PC-9 (cell line): ENCODE measurements around the gene GPR78. TPM values are rescaled to one million over a fixed set of nuclear protein-coding genes. Genes with fewer than 3 reads are reported as not detected.

ENCODE experiments used
- BruUV-seq: library from RNA; stranded (reverse); fragments of 400-500 nt; replicated peaks from 2 replicates; lab custom pipeline; 2021; lab: Mats Ljungman, UMichigan
- CTCF ChIA-PET: fragments of 300-600 bp; sonication (Branson Sonifier 250); formaldehyde crosslinking; loops from one replicate; lab custom pipeline; 2022; ENCODE audit warnings: antibody characterized with exemption; lab: Charles Lee
- POLR2A ChIA-PET: fragments of 300-600 bp; sonication (Branson Sonifier 250); formaldehyde crosslinking; loops from one replicate; lab custom pipeline; 2022; ENCODE audit warnings: antibody characterized with exemption; ENCODE audit not compliant: unreplicated experiment; lab: Charles Lee
- DNase-seq, 2 experiments: peaks; one replicate each; pipeline versions ENCODE4 v3.0.0 to v3.0.0-alpha.2; 2015 to 2022; ENCODE audit warnings: mixed read lengths in 1 of 2
- H2AFZ ChIP-seq: fragments of 200-600 bp; sonication (generic); 2 replicates; pipeline ENCODE4 v1.8.1; 2017; ENCODE audit warnings: antibody characterized with exemption
- H3F3A ChIP-seq: fragments of 200-600 bp; sonication (generic); 2 replicates; pipeline ENCODE4 v1.8.1; 2017; ENCODE audit warnings: antibody characterized with exemption, mild to moderate bottlenecking, low read depth; ENCODE audit not compliant: insufficient read depth
- H3K27ac ChIP-seq: fragments of 200-600 bp; sonication (generic); 2 replicates; pipeline ENCODE4 v1.6.1; 2016; ENCODE audit warnings: mixed run types
- H3K27me3 ChIP-seq: fragments of 200-600 bp; sonication (generic); 2 replicates; pipeline ENCODE4 v1.6.1; 2016; ENCODE audit warnings: low read depth, mixed run types; ENCODE audit not compliant: insufficient read depth
- H3K36me3 ChIP-seq: fragments of 200-600 bp; sonication (generic); 2 replicates; pipeline ENCODE4 v1.6.1; 2016; ENCODE audit warnings: low read depth, mixed run types
- H3K4me1 ChIP-seq: fragments of 200-600 bp; sonication (generic); replicated peaks from 2 replicates; pipeline ENCODE4 v1.6.1; 2016; ENCODE audit warnings: mixed run types; ENCODE audit not compliant: insufficient read depth
- H3K4me2 ChIP-seq: fragments of 200-600 bp; sonication (generic); 2 replicates; pipeline ENCODE4 v1.6.1; 2017; ENCODE audit warnings: mixed run types
- H3K4me3 ChIP-seq: fragments of 200-600 bp; sonication (generic); 2 replicates; pipeline ENCODE4 v1.6.1; 2016; ENCODE audit warnings: mixed run types
- H3K79me2 ChIP-seq: fragments of 200-600 bp; sonication (generic); 2 replicates; pipeline ENCODE4 v1.6.1; 2017; ENCODE audit warnings: low read depth, mixed run types
- H3K9me2 ChIP-seq: fragments of 200-600 bp; sonication (generic); 2 replicates; pipeline ENCODE4 v1.8.1; 2017; ENCODE audit warnings: mild to moderate bottlenecking; ENCODE audit not compliant: insufficient read depth
- H3K9me3 ChIP-seq: fragments of 200-600 bp; sonication (generic); 2 replicates; pipeline ENCODE4 v1.8.1; 2016; ENCODE audit warnings: low read depth; ENCODE audit not compliant: insufficient read depth
- H4K20me1 ChIP-seq: fragments of 200-600 bp; sonication (generic); 2 replicates; pipeline ENCODE4 v1.8.1; 2017; ENCODE audit not compliant: insufficient read depth
- CTCF ChIP-seq: fragments of 200-600 bp; sonication (generic); conservative IDR thresholded peaks from 2 replicates; pipeline ENCODE4 v1.6.1; 2017; ENCODE audit warnings: mixed run types, antibody characterized with exemption, mild to moderate bottlenecking, moderate library complexity
- EZH2 ChIP-seq: fragments of 200-600 bp; sonication (generic); IDR thresholded peaks from 2 replicates; pipeline ENCODE4 v1.8.0; 2017; ENCODE audit warnings: antibody characterized with exemption, low read depth
- intact Hi-C: fragments of 100-400 bp; cut with micrococcal nuclease; formaldehyde crosslinking; loops from one replicate; pipeline ENCODE4 v1.10.0; 2022; ENCODE audit not compliant: unreplicated experiment
- total RNA-seq: library from RNA; stranded (reverse); gene quantifications from 2 replicates; pipeline ENCODE4 v1.2.3, GENCODE V29; 2021

The GPR78 gene
- total RNA-seq, 1 experiment from 2014 or later, result 56.6 TPM

GRCh38 chr4:8607603-8608481 lies 27.6 kb downstream of the GPR78 start:
- no TSS peak for BruUV-seq
- intact Hi-C loops, result no loop called here

GRCh38 chr4:8608714-8609391 lies 28.7 kb downstream of the GPR78 start:
- no peaks in the 10 kb centered on the region for H3K9me2 ChIP-seq
- POLR2A ChIA-PET, result no interaction called here
- no peaks in the 10 kb centered on the region for H3F3A ChIP-seq
- CTCF ChIA-PET, result no interaction called here
- TF ChIP-seq CTCF (no peak), EZH2 (no peak)
- H3K4me2 ChIP-seq, result no peak overlapping the region
- BruUV-seq, result no TSS peak
- no peak overlapping the region for H3K4me3 ChIP-seq
- no peaks in the 10 kb centered on the region for H3K9me3 ChIP-seq
- no peaks in the 10 kb centered on the region for H3K27me3 ChIP-seq
- H3K27ac ChIP-seq, result no peak overlapping the region
- no peak for DNase-seq
- no peaks in the 10 kb centered on the region for H3K36me3 ChIP-seq
- no peaks in the 10 kb centered on the region for H4K20me1 ChIP-seq
- H3K79me2 ChIP-seq, result no peaks in the 10 kb centered on the region
- no peak overlapping the region for H2AFZ ChIP-seq
- no peaks in the 10 kb centered on the region for H3K4me1 ChIP-seq
- intact Hi-C loops, result no loop called here

More at GRCh38 chr4:8607603-8608481, 27.6 kb downstream of the GPR78 start:
- no peak overlapping the region for H2AFZ ChIP-seq
- DNase-seq, result no peak
- no peaks in the 10 kb centered on the region for H4K20me1 ChIP-seq
- no peak overlapping the region for H3K4me2 ChIP-seq
- H3K4me3 ChIP-seq, result no peak overlapping the region
- no peaks in the 10 kb centered on the region for H3K9me2 ChIP-seq
- POLR2A ChIA-PET, result no interaction called here
- TF ChIP-seq CTCF (peak; percentile 50), EZH2 (no peak)
- CTCF ChIA-PET, result interaction anchor here (0.5 to 0.6 kb wide), 2 partner anchors 55 to 225 kb away, joined by 3 read pairs; no protein-coding TSS in a partner anchor
- no peaks in the 10 kb centered on the region for H3K27me3 ChIP-seq
- H3K79me2 ChIP-seq, result no peaks in the 10 kb centered on the region
- no peak overlapping the region for H3K27ac ChIP-seq
- no peaks in the 10 kb centered on the region for H3K4me1 ChIP-seq
- H3F3A ChIP-seq, result no peaks in the 10 kb centered on the region
- H3K36me3 ChIP-seq, result no peaks in the 10 kb centered on the region
- no peaks in the 10 kb centered on the region for H3K9me3 ChIP-seq

- Histone ChIP-seq H3K27me3 (no peaks in the 10 kb centered on the region), H3K36me3 (no peaks in the 10 kb centered on the region), H3K79me2 (no peaks in the 10 kb centered on the region), H3K9me2 (no peaks in the 10 kb centered on the region), H2AFZ (no peak overlapping the region), H3K4me1 (no peaks in the 10 kb centered on the region), H3F3A (no peaks in the 10 kb centered on the region), H4K20me1 (no peaks in the 10 kb centered on the region), H3K27ac (no peak overlapping the region), H3K9me3 (no peaks in the 10 kb centered on the region), H3K4me2 (no peak overlapping the region), H3K4me3 (no peak overlapping the region)
- ChIA-PET CTCF (interaction anchor here (0.5 kb wide), 1 partner anchor 37 kb away, joined by 13 read pairs; no protein-coding TSS in a partner anchor), POLR2A (no interaction called here)
- intact Hi-C loops, result no loop called here
- BruUV-seq, result no TSS peak
- TF ChIP-seq CTCF (no peak), EZH2 (no peak)
- DNase-seq, result no peak
These were observed 29.2 kb downstream of the GPR78 start for GRCh38 chr4:8609406-8609805.
